IMR-90 (cell line): ENCODE measurements around the gene SERPINB4. TPM values are rescaled to one million over a fixed set of nuclear protein-coding genes. Genes with fewer than 3 reads are reported as not detected.

ENCODE experiments used
- ATAC-seq: fragments of 200-7000 bp; cut with Tn5 transposase; 2 replicates; pipeline ENCODE4 v1.9.1; 2020; ENCODE audit warnings: low read depth, mild to moderate bottlenecking, moderate library complexity
- BruUV-seq: library from RNA; stranded (reverse); fragments of 400-500 nt; replicated peaks from 2 replicates; lab custom pipeline; 2021; lab: Mats Ljungman, UMichigan
- CTCF ChIA-PET: fragments of 300-600 bp; formaldehyde crosslinking; extraction: SDS; loops from one replicate; lab custom pipeline; 2021; ENCODE audit warnings: antibody characterized with exemption; lab: Yijun Ruan, JAX
- POLR2A ChIA-PET: fragments of 300-600 bp; sonication (Branson Sonifier 250); formaldehyde crosslinking; loops from one replicate; lab custom pipeline; 2022; ENCODE audit warnings: antibody characterized with exemption; ENCODE audit not compliant: unreplicated experiment; lab: Charles Lee
- DNase-seq: peaks from one replicate; pipeline ENCODE4 v3.0.0; 2013
- H2AFZ ChIP-seq: replicated peaks from 2 replicates; pipeline ENCODE3; 2013; ENCODE audit warnings: low read length, mild to moderate bottlenecking; ENCODE audit not compliant: poor library complexity
- H2AK5ac ChIP-seq: 2 replicates; pipeline ENCODE4 v1.6.1; 2013; ENCODE audit warnings: low read depth, low read length, inconsistent platforms
- H2AK9ac ChIP-seq: replicated peaks from 2 replicates; pipeline ENCODE3; 2013; ENCODE audit warnings: mild to moderate bottlenecking, low read depth, low read length, moderate library complexity; ENCODE audit not compliant: poor library complexity
- H2BK120ac ChIP-seq: 2 replicates; pipeline ENCODE4 v1.6.1; 2013; ENCODE audit warnings: low read depth, low read length, inconsistent platforms
- H2BK15ac ChIP-seq: 3 replicates; pipeline ENCODE4 v1.6.1; 2013; ENCODE audit warnings: low read depth, low read length, inconsistent platforms
- H2BK20ac ChIP-seq: 2 replicates; pipeline ENCODE4 v1.6.1; 2013; ENCODE audit warnings: low read depth, mild to moderate bottlenecking, inconsistent platforms, low read length, moderate library complexity
- H2BK5ac ChIP-seq: 2 replicates; pipeline ENCODE4 v1.6.1; 2013; ENCODE audit warnings: mild to moderate bottlenecking, low read depth, low read length, inconsistent platforms; ENCODE audit not compliant: poor library complexity, severe bottlenecking
- H3K14ac ChIP-seq: replicated peaks from 2 replicates; pipeline ENCODE4 v1.6.1; 2013; ENCODE audit warnings: low read depth, low read length, inconsistent platforms
- H3K18ac ChIP-seq: 2 replicates; pipeline ENCODE4 v1.6.1; 2013; ENCODE audit warnings: low read depth, low read length, control low read depth
- H3K23ac ChIP-seq: 2 replicates; pipeline ENCODE4 v1.6.1; 2013; ENCODE audit warnings: low read depth, low read length, inconsistent platforms
- H3K27ac ChIP-seq: 2 replicates; pipeline ENCODE4 v1.5.1; 2013; ENCODE audit warnings: mild to moderate bottlenecking, control low read depth, low read length; ENCODE audit not compliant: insufficient read depth
- H3K27me3 ChIP-seq: 2 replicates; pipeline ENCODE4 v1.6.1; 2013; ENCODE audit warnings: low read length; ENCODE audit not compliant: control insufficient read depth, insufficient read depth
- H3K36me3 ChIP-seq: 2 replicates; pipeline ENCODE4 v1.6.1; 2013; ENCODE audit warnings: low read length, mixed read lengths; ENCODE audit not compliant: control insufficient read depth, insufficient read depth
- H3K4ac ChIP-seq: 2 replicates; pipeline ENCODE4 v1.6.1; 2013; ENCODE audit warnings: low read depth, low read length, inconsistent platforms
- H3K4me1 ChIP-seq: 2 replicates; pipeline ENCODE4 v1.6.1; 2013; ENCODE audit warnings: low read length, mixed read lengths; ENCODE audit not compliant: control insufficient read depth, insufficient read depth
- H3K4me2 ChIP-seq: 2 replicates; pipeline ENCODE4 v1.6.1; 2013; ENCODE audit warnings: low read depth, mild to moderate bottlenecking, control low read depth, low read length, moderate library complexity
- H3K4me3 ChIP-seq: 2 replicates; pipeline ENCODE4 v1.5.1; 2013; ENCODE audit warnings: low read depth, mild to moderate bottlenecking, control low read depth, low read length, moderate library complexity; ENCODE audit not compliant: insufficient read depth
- H3K56ac ChIP-seq: 2 replicates; pipeline ENCODE4 v1.6.1; 2013; ENCODE audit warnings: low read length, inconsistent platforms; ENCODE audit not compliant: insufficient read depth; ENCODE audit errors: extremely low read depth
- H3K79me1 ChIP-seq, 2 experiments: 2 replicates each; pipeline ENCODE4 v1.6.1; 2013; ENCODE audit warnings: low read length in 2 of 2, inconsistent platforms in 1 of 2, low read depth in 1 of 2
- H3K9ac ChIP-seq: 2 replicates; pipeline ENCODE4 v1.6.1; 2013; ENCODE audit warnings: low read depth, low read length, control low read depth
- H3K9me1 ChIP-seq: 2 replicates; pipeline ENCODE4 v1.6.1; 2013; ENCODE audit warnings: low read length, inconsistent platforms; ENCODE audit not compliant: insufficient read depth
- H3K9me3 ChIP-seq: 2 replicates; pipeline ENCODE4 v1.6.1; 2013; ENCODE audit warnings: low read length; ENCODE audit not compliant: control insufficient read depth, insufficient read depth
- H4K20me1 ChIP-seq: 2 replicates; pipeline ENCODE4 v1.6.1; 2013; ENCODE audit warnings: low read length, inconsistent platforms; ENCODE audit not compliant: insufficient read depth
- H4K5ac ChIP-seq: 2 replicates; pipeline ENCODE4 v1.6.1; 2013; ENCODE audit warnings: mild to moderate bottlenecking, low read depth, low read length, control low read depth
- H4K8ac ChIP-seq, 2 experiments: 2 replicates each; pipeline ENCODE4 v1.6.1; 2013; ENCODE audit warnings: low read depth in 2 of 2, low read length in 2 of 2, control low read depth in 1 of 2, inconsistent platforms in 1 of 2
- H4K91ac ChIP-seq: 2 replicates; pipeline ENCODE4 v1.6.1; 2013; ENCODE audit warnings: low read depth, low read length, inconsistent platforms; ENCODE audit not compliant: insufficient read depth
- CEBPB ChIP-seq: IDR thresholded peaks from 2 replicates; pipeline ENCODE4 v1.6.1; 2012; ENCODE audit warnings: low read depth, low read length, improper control_type of control experiment
- MAFK ChIP-seq: IDR thresholded peaks from 2 replicates; pipeline ENCODE4 v1.6.1; 2012; ENCODE audit warnings: low read depth, low read length, improper control_type of control experiment
- WGBS, 2 experiments: methylation state at CpG; one replicate each; pipeline versions ENCODE4 v1.1.5 to v1.1.7; 2013; ENCODE audit warnings: missing lambda C conversion rate in 2 of 2; ENCODE audit not compliant: insufficient read length in 1 of 2; ENCODE audit errors: extremely low coverage in 2 of 2; 5-methylcytosine and 5-hydroxymethylcytosine counted together
- dilution Hi-C: fragments of 300-500 bp; cut with HindIII; formaldehyde crosslinking; loops from one replicate; pipeline ENCODE4 v1.14.3; 2018; ENCODE audit warnings: low sequenced_read_pairs; ENCODE audit not compliant: unreplicated experiment
- in situ Hi-C: fragments of 300-500 bp; cut with MboI; formaldehyde crosslinking; loops from 3 replicates; pipeline ENCODE4 v1.14.3; 2019; ENCODE audit warnings: low sequenced_read_pairs, inconsistent platforms, mixed read lengths
- intact Hi-C: fragments of 100-400 bp; cut with micrococcal nuclease; formaldehyde crosslinking; loops from 2 replicates; pipeline ENCODE4 v1.10.0; 2022
- polyA plus RNA-seq, 3 experiments: library from polyadenylated mRNA; depleted of rRNA; stranded (reverse); fragments of >200 nt; gene quantifications; 2 replicates each; pipeline ENCODE4 v1.2.3, GENCODE V29; 2012; ENCODE audit warnings: low replicate concordance in 1 of 3
- total RNA-seq: library from RNA; depleted of rRNA; stranded (reverse); fragments of >200 nt; gene quantifications from 2 replicates; pipeline ENCODE4 v1.2.3, GENCODE V29; 2012; rRNA removed

The SERPINB4 gene
- total and polyA plus RNA-seq, 2 of the 4 experiments (the other 2 are of a cell fraction) = not detected

DNA sequence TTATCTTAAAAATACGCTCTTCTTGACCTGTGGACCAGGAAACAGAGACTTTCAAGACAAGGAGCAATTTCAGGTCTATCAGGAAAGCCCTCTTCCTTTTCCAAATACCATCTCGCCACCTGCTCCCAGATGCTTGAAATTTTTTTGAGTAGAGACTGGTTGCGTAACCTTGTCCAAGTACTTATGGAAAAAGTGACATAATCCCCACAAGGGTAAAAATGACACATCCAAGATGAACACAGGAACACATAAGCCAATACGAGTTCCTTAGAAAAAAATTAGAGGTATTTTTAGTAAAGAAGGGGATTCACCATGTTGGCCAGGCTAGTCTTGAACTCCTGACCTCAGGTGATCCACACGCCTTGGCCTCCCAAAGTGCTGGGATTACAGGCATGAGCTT is 55.1 kb downstream of the SERPINB4 start:
- no peak overlapping the region for H3K4me3 ChIP-seq
- H3K9me3 ChIP-seq = no peaks in the 10 kb centered on the region; the same call in 1 of the 2 replicates
- H3K9ac ChIP-seq = no peak overlapping the region
- H3K4me1 ChIP-seq = no peaks in the 10 kb centered on the region
- no peak overlapping the region for H3K4ac ChIP-seq
- H4K91ac ChIP-seq = no peak overlapping the region
- dilution Hi-C loops = no loop called here
- H2AFZ ChIP-seq = no peak overlapping the region
- H3K23ac ChIP-seq = no peak overlapping the region
- H3K27ac ChIP-seq = no peak overlapping the region
- POLR2A ChIA-PET = no interaction called here
- intact Hi-C loops = no loop called here
- 40% methylated on average over 1 of the region's 5 CpGs; no CpG with 5 or more reads in 1 of the 2 experiments for WGBS, 2 experiments
- no peaks in the 10 kb centered on the region for H4K20me1 ChIP-seq
- H3K79me1 ChIP-seq = no peaks in the 10 kb centered on the region
- H2AK5ac ChIP-seq = no peak overlapping the region
- H2AK9ac ChIP-seq = no peak overlapping the region
- TF ChIP-seq CEBPB (peak; percentile 45), MAFK (no peak)
- H2BK15ac ChIP-seq = no peak overlapping the region
- no peak overlapping the region for H3K4me2 ChIP-seq
- H2BK120ac ChIP-seq = no peak overlapping the region
- H3K18ac ChIP-seq = no peak overlapping the region
- CTCF ChIA-PET = no interaction called here
- H3K14ac ChIP-seq = no peak overlapping the region
- peaks cover 13% of the 10 kb centered on the region; the same call in 1 of the 2 replicates for H3K27me3 ChIP-seq
- no peak overlapping the region for H4K8ac ChIP-seq
- no peaks in the 10 kb centered on the region for H3K36me3 ChIP-seq
- H3K56ac ChIP-seq = no peak overlapping the region
- no peak for ATAC-seq
- DNase-seq = no peak
- no peaks in the 10 kb centered on the region for H3K9me1 ChIP-seq
- no peak overlapping the region for H2BK20ac ChIP-seq
- no TSS peak for BruUV-seq
- H2BK5ac ChIP-seq = no peak overlapping the region
- H4K5ac ChIP-seq = no peak overlapping the region
- in situ Hi-C loops = no loop called here

Other genes with a start within 250 kb of the SERPINB4 start
- gene VPS4B, start 221.8 kb downstream of the SERPINB4 start, total RNA-seq = 31.5 and 41.1 TPM in 2 replicates
- gene VPS4B, start 221.8 kb downstream of the SERPINB4 start, polyA plus RNA-seq (2012; rRNA removed) = 14.3 and 16.2 TPM in 2 replicates
- not detected in 2 replicates for gene SERPINB5, start 167.3 kb downstream of the SERPINB4 start, total RNA-seq
- not detected in 2 replicates for gene SERPINB5, start 167.3 kb downstream of the SERPINB4 start, polyA plus RNA-seq (2012; rRNA removed)
- not detected in 2 replicates for gene SERPINB12, start 101.9 kb downstream of the SERPINB4 start, total RNA-seq
- gene SERPINB12, start 101.9 kb downstream of the SERPINB4 start, polyA plus RNA-seq (2012; rRNA removed) = not detected in 2 replicates
- not detected in 2 replicates for gene SERPINB13, start 56.9 kb downstream of the SERPINB4 start, total RNA-seq
- not detected in 2 replicates for gene SERPINB13, start 56.9 kb downstream of the SERPINB4 start, polyA plus RNA-seq (2012; rRNA removed)
- gene SERPINB3, start 17.6 kb upstream of the SERPINB4 start, total RNA-seq = not detected in 2 replicates
- not detected in 2 replicates for gene SERPINB3, start 17.6 kb upstream of the SERPINB4 start, polyA plus RNA-seq (2012; rRNA removed)
- gene SERPINB11, start 58.7 kb upstream of the SERPINB4 start, total RNA-seq = 0.18 TPM in 1 of 2 replicates, not detected in the other
- 0.12 TPM in 1 of 2 replicates, not detected in the other for gene SERPINB11, start 58.7 kb upstream of the SERPINB4 start, polyA plus RNA-seq (2012; rRNA removed)
- gene SERPINB7, start 131.2 kb upstream of the SERPINB4 start, total RNA-seq = 100 and 120 TPM in 2 replicates
- 76.5 and 79.9 TPM in 2 replicates for gene SERPINB7, start 131.2 kb upstream of the SERPINB4 start, polyA plus RNA-seq (2012; rRNA removed)
- 34.4 and 43.0 TPM in 2 replicates for gene SERPINB2, start 243.4 kb upstream of the SERPINB4 start, total RNA-seq
- gene SERPINB2, start 243.4 kb upstream of the SERPINB4 start, polyA plus RNA-seq (2012; rRNA removed) = 32.1 and 46.4 TPM in 2 replicates